ENCODE measurements around the gene ADIPOR2.

DNA sequence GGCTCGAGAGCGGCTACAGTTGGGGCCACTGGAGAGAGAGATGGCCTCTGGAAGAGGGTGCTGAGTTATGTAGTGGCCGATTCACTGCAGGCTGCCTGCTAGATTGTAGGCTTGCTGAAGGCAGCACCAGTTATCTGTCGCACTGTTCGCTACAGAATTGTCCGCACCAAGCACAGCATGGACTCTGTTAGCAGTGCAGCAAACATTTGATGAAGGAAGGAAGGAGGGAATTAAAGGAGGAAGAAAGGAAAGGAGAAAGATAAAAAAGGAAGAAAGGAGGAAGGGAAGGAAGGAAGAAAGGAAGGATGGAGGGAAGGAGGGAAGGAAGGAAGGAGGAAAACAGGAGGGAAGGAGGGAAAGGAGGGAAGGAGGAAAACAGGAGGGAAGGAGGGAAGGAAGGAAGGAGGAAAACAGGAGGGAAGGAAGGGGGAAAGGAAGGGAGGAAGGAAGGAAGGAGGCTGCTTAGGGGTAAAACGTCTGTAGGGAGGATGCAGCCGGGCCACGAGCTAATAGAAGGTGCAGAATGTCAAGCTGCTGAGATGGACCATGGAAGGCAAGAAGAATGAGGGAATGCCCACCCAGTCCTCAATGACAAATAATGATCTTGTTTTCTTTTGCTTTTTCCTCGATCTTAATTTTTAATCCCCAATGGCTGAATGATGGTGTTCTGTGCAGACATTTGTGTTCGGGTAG lies 27.3 kb upstream of the ADIPOR2 start:
- TF ChIP-seq CTCF (conservative IDR thresholded peaks at IDR 0.05; ENCODE audit: low read depth, low read length) (no peak), EZH2 (IDR thresholded peaks at IDR 0.05; ENCODE audit: borderline replicate concordance, low read depth, low read length, poor library complexity, severe bottlenecking) (no peak)

All from A673 (cell line).